Inflammatory macrophage (primary cell): ENCODE measurements around the gene GPHN.

Source experiments
- DNase-seq, 2 donors: peaks; one replicate each; pipeline ENCODE4 v3.0.0-alpha.2; 2020 to 2022

The GPHN gene

GRCh38 chr14:67068251-67068650, 560.3 kb downstream of the GPHN start:
- DNase-seq, result no peak

- no peak for DNase-seq
Measured at GRCh38 chr14:67071506-67071905, 563.6 kb downstream of the GPHN start.

- no peak for DNase-seq
Measured at GRCh38 chr14:67077921-67078320, 570.0 kb downstream of the GPHN start.

GRCh38 chr14:67079846-67080245, 571.9 kb downstream of the GPHN start:
- peak; percentile 4 to 31 for DNase-seq

- DNase-seq, result no peak
Measured at GRCh38 chr14:67108230-67108629, 600.3 kb downstream of the GPHN start.

- no peak for DNase-seq
Measured at GRCh38 chr14:67111022-67111421, 603.1 kb downstream of the GPHN start.

GRCh38 chr14:67112344-67112743, 604.4 kb downstream of the GPHN start:
- no peak for DNase-seq

- DNase-seq, result no peak
Measured at GRCh38 chr14:67127174-67127573, 619.2 kb downstream of the GPHN start.

GRCh38 chr14:67129768-67130167, 621.8 kb downstream of the GPHN start:
- DNase-seq, result no peak

GRCh38 chr14:67131691-67132090, 623.7 kb downstream of the GPHN start:
- DNase-seq, result no peak

GRCh38 chr14:67133144-67133543, 625.2 kb downstream of the GPHN start:
- DNase-seq, result no peak

GRCh38 chr14:67133595-67134441, 625.9 kb downstream of the GPHN start:
- DNase-seq, result no peak

- DNase-seq, result peak in 1 of 2 donors; percentile 20
Measured at GRCh38 chr14:67137744-67138371, 629.9 kb downstream of the GPHN start.

- DNase-seq, result no peak
Measured at GRCh38 chr14:67140556-67140955, 632.6 kb downstream of the GPHN start.

- DNase-seq, result no peak
Measured at GRCh38 chr14:67141146-67141900, 633.4 kb downstream of the GPHN start.

- no peak for DNase-seq
Measured at GRCh38 chr14:67151082-67151666, 643.2 kb downstream of the GPHN start.

GRCh38 chr14:67158566-67158965, 650.6 kb downstream of the GPHN start:
- DNase-seq, result no peak

- no peak for DNase-seq
Measured at GRCh38 chr14:67162385-67162784, 654.4 kb downstream of the GPHN start.

- peak; percentile 42 to 43 for DNase-seq
Measured at GRCh38 chr14:67166450-67166853, 658.5 kb downstream of the GPHN start.

- no peak for DNase-seq
Measured at GRCh38 chr14:67167420-67168109, 659.6 kb downstream of the GPHN start.

GRCh38 chr14:67168110-67168441, 660.1 kb downstream of the GPHN start:
- DNase-seq, result no peak

- no peak for DNase-seq
Measured at GRCh38 chr14:67170660-67171059, 662.7 kb downstream of the GPHN start.

GRCh38 chr14:67172056-67172455, 664.1 kb downstream of the GPHN start:
- DNase-seq, result no peak
